ENCODE measurements around the gene TTC7B.

GRCh38 chr14:90740081-90740480, 76.1 kb downstream of the TTC7B start:
- TF ChIP-seq POLR2A (IDR thresholded peaks at IDR 0.05) (no peak), CTCF (IDR thresholded peaks at IDR 0.05) (no peak)

Data from prostate gland (tissue), 2 donors.